Transverse colon (tissue), 4 donors: ENCODE measurements around the gene H2BW2. TPM values are rescaled to one million over a fixed set of nuclear protein-coding genes. Genes with fewer than 3 reads are reported as not detected.

Experiments used
- DNase-seq: peaks from one replicate; pipeline ENCODE4 v3.0.0-alpha.2; 2019
- H3K27ac ChIP-seq, 4 donors: fragments of 200-600 bp; sonication (generic); 2 replicates each; pipeline ENCODE4 v1.5.1; 2016 to 2018; ENCODE audit warnings: inconsistent platforms in 4 of 4
- H3K27me3 ChIP-seq: fragments of 200-600 bp; sonication (generic); 2 replicates; pipeline ENCODE4 v1.5.1; 2017; ENCODE audit warnings: inconsistent platforms
- H3K36me3 ChIP-seq, 4 donors: fragments of 200-600 bp; sonication (generic); 2 replicates each; pipeline ENCODE4 v1.5.1; 2017 to 2019; ENCODE audit warnings: inconsistent platforms in 4 of 4
- H3K4me1 ChIP-seq, 4 donors: fragments of 200-600 bp; sonication (generic); 2 replicates each; pipeline ENCODE4 v1.5.1; 2017 to 2020; ENCODE audit warnings: inconsistent platforms in 4 of 4
- H3K4me3 ChIP-seq, 4 donors: fragments of 200-600 bp; sonication (generic); 1 replicate in 1 of 4; 2 replicates in 3 of 4; pipeline versions ENCODE4 v1.5.1 to v1.6.1; 2017 to 2019; ENCODE audit warnings: inconsistent platforms in 4 of 4
- H3K9me3 ChIP-seq, 2 donors: fragments of 200-600 bp; sonication (generic); 2 replicates each; pipeline ENCODE4 v1.5.1; 2017 to 2019; ENCODE audit warnings: inconsistent platforms in 2 of 2
- EP300 ChIP-seq: sonication (generic); formaldehyde crosslinking; IDR thresholded peaks from one replicate; pipeline ENCODE4 v1.6.1; 2017; ENCODE audit warnings: antibody characterized with exemption, low read depth
- POLR2A ChIP-seq: fragments of 450-650 bp; IDR thresholded peaks from one replicate; pipeline ENCODE4 v1.6.1; 2016; ENCODE audit warnings: antibody characterized with exemption, mild to moderate bottlenecking, moderate library complexity
- POLR2AphosphoS5 ChIP-seq, 3 donors: sonication (generic); formaldehyde crosslinking; IDR thresholded peaks; one replicate each; pipeline ENCODE4 v1.6.1; 2016; ENCODE audit warnings: antibody characterized with exemption in 3 of 3
- WGBS, 2 donors: methylation state at CpG; one replicate each; pipeline ENCODE4 v1.1.5; 2018; ENCODE audit warnings: low coverage in 1 of 2; 5-methylcytosine and 5-hydroxymethylcytosine counted together
- in situ Hi-C, 4 donors: fragments of 200-750 bp; cut with MboI; loops; one replicate each; pipeline versions ENCODE4 v1.15.0 to v1.15.1; 2017; ENCODE audit warnings: low sequenced_read_pairs in 3 of 4, low pct_ligation_motif_present in 1 of 4, low pct_unique_long_range_greater_than_20kb in 1 of 4
- intact Hi-C: fragments of 100-400 bp; cut with DNase I; formaldehyde crosslinking; loops from one replicate; pipeline ENCODE4 v1.15.1; 2023; ENCODE audit warnings: low total_unique reads
- total RNA-seq, 4 donors: library from RNA; depleted of rRNA; stranded (reverse); fragments of >200 nt; gene quantifications; one replicate each; pipeline ENCODE4 v1.1.0, GENCODE V29; 2016
- TF ChIP-seq, protein P1 (sequence below), 5 experiments: fragments of 200-600 bp in 3 of 5; fragments of 450-650 bp in 2 of 5; sonication (generic) in 3 of 5; IDR thresholded peaks; 1 replicate in 2 of 5; 2 replicates in 3 of 5; pipeline ENCODE4 v1.5.1; 2016 to 2017; ENCODE audit warnings: antibody characterized with exemption in 5 of 5, inconsistent platforms in 3 of 5, mild to moderate bottlenecking in 2 of 5, moderate library complexity in 1 of 5

Gene H2BW2
- total RNA-seq, 4 donors from 2014 or later: not detected

DNA sequence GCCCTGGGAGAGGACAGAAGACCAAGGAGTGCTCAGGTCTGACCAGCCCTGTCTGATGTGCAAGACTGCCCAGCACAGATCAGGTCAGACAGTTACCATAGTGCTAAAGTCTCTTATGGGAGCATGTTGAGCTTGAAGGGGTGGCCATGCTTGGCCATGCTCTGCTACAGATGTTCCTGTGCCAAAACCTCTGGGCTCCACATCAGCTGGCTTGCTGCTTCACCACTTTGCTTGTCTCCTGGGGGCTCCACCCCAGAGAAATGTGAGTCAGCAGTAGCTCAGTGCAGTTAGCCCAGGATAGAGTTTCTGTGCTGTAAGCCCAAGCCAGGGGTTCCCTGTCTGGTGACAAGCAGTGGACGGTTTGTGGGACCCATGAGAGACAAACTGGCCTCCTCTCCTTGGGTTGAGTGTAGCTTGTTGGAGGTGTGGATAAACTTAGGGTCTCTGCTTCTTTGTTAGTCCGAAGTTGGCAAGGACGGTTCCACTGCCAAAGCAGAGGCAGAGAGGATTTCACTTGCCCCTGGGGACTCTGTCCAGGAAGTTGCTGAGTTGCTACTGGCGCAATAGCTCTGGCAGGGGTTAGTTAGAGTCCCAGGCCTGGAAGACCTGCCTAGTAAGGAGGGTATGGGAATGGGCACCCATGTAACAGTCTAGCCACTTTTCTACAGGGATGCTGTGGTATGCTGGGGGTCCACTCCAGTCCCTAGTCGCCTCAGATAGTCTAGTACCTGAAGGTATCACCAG, 45.0 kb downstream of the H2BW2 start:
- in situ Hi-C loops: no loop called here
- intact Hi-C loops: no loop called here
- whole genome bisulfite sequencing, 2 donors: 71% methylated on average over 5 of the region's 5 CpGs; no CpG with 5 or more reads in 1 of the 2 donors
- Histone ChIP-seq H3K27ac (no peak overlapping the region), H3K36me3 (no peaks in the 10 kb centered on the region), H3K27me3 (no peaks in the 10 kb centered on the region), H3K4me1 (no peaks in the 10 kb centered on the region), H3K9me3 (no peaks in the 10 kb centered on the region), H3K4me3 (no peak overlapping the region)
- DNase-seq: no peak
- no peak for TF ChIP-seq EP300
- TF ChIP-seq, protein P1, sequence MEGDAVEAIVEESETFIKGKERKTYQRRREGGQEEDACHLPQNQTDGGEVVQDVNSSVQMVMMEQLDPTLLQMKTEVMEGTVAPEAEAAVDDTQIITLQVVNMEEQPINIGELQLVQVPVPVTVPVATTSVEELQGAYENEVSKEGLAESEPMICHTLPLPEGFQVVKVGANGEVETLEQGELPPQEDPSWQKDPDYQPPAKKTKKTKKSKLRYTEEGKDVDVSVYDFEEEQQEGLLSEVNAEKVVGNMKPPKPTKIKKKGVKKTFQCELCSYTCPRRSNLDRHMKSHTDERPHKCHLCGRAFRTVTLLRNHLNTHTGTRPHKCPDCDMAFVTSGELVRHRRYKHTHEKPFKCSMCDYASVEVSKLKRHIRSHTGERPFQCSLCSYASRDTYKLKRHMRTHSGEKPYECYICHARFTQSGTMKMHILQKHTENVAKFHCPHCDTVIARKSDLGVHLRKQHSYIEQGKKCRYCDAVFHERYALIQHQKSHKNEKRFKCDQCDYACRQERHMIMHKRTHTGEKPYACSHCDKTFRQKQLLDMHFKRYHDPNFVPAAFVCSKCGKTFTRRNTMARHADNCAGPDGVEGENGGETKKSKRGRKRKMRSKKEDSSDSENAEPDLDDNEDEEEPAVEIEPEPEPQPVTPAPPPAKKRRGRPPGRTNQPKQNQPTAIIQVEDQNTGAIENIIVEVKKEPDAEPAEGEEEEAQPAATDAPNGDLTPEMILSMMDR (IDR thresholded peaks at IDR 0.05): no peak
- TF ChIP-seq POLR2A: no peak
- no peak for TF ChIP-seq POLR2AphosphoS5 (IDR thresholded peaks at IDR 0.05)

DNA sequence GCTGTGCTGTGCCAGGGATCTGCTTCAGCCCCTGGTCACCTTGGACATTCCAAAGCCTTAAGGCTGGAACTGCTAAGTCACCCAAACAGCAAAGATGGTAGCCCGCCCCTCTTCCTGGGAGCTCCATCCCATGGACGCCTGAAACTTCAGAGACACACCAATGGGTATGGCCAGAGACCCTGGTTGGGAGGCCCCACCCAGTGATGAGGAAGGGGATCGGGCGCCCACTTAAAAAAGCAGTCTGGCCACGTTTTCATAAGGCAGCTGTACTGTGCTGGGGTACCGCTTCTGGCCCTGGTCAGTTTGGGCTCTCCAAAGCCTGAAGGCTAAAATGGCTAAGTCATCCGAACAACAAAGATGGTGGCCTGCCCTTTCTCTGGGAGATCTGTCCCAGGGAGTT, 45.7 kb downstream of the H2BW2 start:
- in situ Hi-C loops (no loop called here), intact Hi-C loops (no loop called here)
- Histone ChIP-seq H3K27ac (no peak overlapping the region), H3K36me3 (no peaks in the 10 kb centered on the region), H3K4me1 (no peaks in the 10 kb centered on the region), H3K27me3 (no peaks in the 10 kb centered on the region), H3K4me3 (no peak overlapping the region), H3K9me3 (no peaks in the 10 kb centered on the region)
- TF ChIP-seq EP300: no peak
- TF ChIP-seq POLR2AphosphoS5 (IDR thresholded peaks at IDR 0.05): no peak
- TF ChIP-seq, protein P1 (IDR thresholded peaks at IDR 0.05): no peak
- no peak for TF ChIP-seq POLR2A
- WGBS, 2 donors: 87% methylated on average over 7 of the region's 7 CpGs; no CpG with 5 or more reads in 1 of the 2 donors
- DNase-seq: no peak

DNA sequence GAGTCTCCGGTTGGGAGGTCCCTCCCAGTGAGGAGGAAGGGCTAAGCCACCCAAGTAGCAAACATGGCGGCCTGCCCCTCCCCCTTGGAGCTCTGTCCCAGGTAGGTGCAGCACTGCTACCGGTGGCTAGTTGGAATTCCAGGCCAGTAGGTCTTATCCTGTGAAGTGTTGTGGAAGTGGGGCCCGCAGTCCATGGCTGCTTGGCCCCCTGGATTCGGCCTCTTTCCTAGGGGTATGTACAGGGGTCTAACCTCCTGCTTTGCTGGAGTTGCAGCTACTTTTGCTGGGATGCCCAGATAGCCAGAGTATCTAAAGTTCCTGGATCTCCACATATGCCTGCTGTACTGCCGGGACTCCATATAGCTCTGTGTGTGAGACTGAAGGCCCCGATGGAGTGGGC, 46.2 kb downstream of the H2BW2 start:
- TF ChIP-seq POLR2AphosphoS5 (IDR thresholded peaks at IDR 0.05) (no peak), EP300 (no peak), POLR2A (no peak)
- TF ChIP-seq, protein P1 (IDR thresholded peaks at IDR 0.05): no peak
- Histone ChIP-seq H3K36me3 (no peaks in the 10 kb centered on the region), H3K4me1 (no peaks in the 10 kb centered on the region), H3K9me3 (no peaks in the 10 kb centered on the region), H3K4me3 (no peak overlapping the region), H3K27ac (no peak overlapping the region), H3K27me3 (no peaks in the 10 kb centered on the region)
- in situ Hi-C loops (no loop called here), intact Hi-C loops (no loop called here)
- 85% methylated on average over 7 of the region's 7 CpGs; no CpG with 5 or more reads in 1 of the 2 donors for WGBS, 2 donors
- no peak for DNase-seq

Other genes with a start within 250 kb of the H2BW2 start
- 1 to 10 TPM in 3 of 4 donors, under 1 TPM in 1; 0.40 to 2.6 (median 1.7) TPM for gene RAB9B, start 207.7 kb upstream of the H2BW2 start, total RNA-seq
- 1 to 10 TPM in 1 of 4 donors, under 1 TPM in 1, not detected in 2; 0.82 to 2.9 TPM for gene TMSB15B, start 77.3 kb upstream of the H2BW2 start, total RNA-seq
- not detected for gene H2BW1, start 26.2 kb upstream of the H2BW2 start, total RNA-seq
- gene TMSB15C, start 36.3 kb downstream of the H2BW2 start, total RNA-seq: 1 to 10 TPM in 1 of 4 donors, under 1 TPM in 1, not detected in 2; 0.55 to 2.2 TPM
- under 1 TPM in 1 of 4 donors, not detected in 3; 0.95 TPM for gene ZCCHC18, start 72.6 kb downstream of the H2BW2 start, total RNA-seq
- gene SLC25A53, start 117.1 kb downstream of the H2BW2 start, total RNA-seq: 10 to 100 TPM in 2 of 4 donors, not detected in 2; 17.1 to 23.3 TPM
- gene FAM199X, start 126.5 kb downstream of the H2BW2 start, total RNA-seq: 10 to 100 TPM; 10.8 to 37.2 (median 25.4) TPM
- not detected for gene ESX1, start 215.0 kb downstream of the H2BW2 start, total RNA-seq